GM18502 (cell line): ENCODE results near the gene CSMD2.

Experiments used
- ATAC-seq: cut with Tn5 transposase; IDR thresholded peaks from one replicate; pipeline ENCODE4 v1.9.1; 2021; ENCODE audit warnings: mild to moderate bottlenecking; ENCODE audit not compliant: unreplicated experiment, poor library complexity

CSMD2 gene

DNA sequence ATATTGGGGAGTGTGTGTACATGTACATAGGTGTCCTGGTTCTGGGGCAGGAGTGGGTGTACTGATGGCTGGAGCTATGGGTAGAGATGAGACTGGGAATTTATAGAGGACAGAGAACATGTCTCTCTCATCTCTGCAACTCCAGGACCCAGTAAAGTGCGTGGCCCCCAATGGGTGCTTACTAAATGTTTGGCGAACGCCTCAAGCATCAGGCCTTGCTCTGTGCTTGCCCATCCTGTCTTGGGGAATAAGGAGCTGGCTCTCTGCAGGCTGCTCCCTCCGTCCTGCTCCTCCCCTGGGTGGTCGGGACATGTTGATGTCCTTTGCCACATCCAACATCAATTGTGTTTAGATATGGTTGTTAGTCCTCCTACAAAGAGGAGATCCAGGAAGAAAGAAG is 530.9 kb downstream of the CSMD2 start:
- no peak for ATAC-seq

DNA sequence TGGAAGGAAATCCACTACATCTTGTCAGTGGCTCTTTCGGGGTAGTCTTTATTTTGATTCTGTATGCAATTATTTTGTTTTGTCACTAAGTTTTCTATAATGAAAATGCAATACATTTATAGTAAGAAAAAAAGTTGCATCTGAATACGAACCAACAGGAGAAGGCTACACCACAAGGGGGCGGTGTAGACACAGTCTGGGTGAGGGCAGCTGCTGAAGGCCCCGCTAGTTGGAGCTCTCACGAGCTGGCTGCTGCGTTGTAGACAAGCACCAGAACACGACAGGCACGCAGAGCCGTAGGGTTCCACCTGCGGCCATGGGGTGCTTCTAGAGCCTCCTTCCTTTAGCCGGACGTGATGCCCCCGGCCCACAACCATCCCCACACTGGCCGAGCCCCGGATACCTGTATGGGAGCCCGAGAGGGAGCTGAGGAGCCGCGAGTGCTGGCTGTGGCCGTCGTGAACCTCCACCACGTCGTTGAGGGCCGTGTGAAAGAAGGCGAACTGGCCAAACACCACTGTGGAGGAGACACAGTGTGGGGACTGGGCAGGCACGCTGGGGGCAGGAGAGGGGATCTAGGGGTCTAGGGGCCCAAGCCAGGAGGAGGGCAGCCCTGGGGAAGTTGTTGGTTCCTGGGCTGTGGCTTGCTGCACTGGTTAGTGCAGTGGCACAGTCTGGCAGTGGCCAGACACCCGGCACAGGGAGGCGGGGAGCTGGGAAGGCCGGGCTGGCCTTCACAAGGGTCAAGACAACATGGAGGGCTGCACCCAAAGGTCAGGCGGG is 531.8 kb downstream of the CSMD2 start:
- ATAC-seq: peak; percentile 54

DNA sequence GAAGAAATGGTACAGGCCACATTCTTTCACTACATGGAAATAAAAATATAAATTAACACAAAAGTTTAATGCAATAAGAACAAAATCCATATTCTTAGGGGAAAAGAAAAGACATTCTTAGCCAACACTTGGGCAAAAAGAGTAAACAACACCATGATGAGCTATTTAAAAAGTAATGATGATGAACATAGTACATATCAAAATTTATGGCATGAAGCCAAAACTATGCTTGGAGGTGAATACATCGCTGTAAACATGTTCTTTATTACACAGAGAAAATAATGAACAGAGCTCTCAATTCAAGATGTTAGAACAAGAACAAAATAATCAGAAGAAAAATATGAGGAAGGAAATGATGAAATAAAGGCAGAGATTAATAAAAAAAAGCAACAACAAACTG is 534.3 kb downstream of the CSMD2 start:
- no peak for ATAC-seq

DNA sequence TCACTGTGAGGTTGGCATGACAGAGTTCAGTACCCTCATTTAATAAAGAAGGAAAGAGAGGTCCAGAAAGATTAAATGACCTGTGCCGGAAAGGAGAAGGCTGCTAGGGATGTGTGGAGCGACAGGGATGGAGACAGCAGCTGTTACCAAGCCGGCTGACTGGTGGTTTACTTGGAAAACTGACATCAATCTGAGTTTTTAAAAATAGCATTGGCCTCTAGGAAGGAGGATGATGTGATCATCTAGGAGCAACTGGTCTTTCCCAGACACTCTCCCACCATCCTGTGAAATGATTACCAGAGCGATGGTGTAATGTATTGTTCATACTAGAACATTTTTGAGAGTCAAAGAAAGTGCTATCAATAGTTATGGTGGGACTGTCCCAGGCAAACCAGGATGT is 538.2 kb downstream of the CSMD2 start:
- ATAC-seq: no peak

DNA sequence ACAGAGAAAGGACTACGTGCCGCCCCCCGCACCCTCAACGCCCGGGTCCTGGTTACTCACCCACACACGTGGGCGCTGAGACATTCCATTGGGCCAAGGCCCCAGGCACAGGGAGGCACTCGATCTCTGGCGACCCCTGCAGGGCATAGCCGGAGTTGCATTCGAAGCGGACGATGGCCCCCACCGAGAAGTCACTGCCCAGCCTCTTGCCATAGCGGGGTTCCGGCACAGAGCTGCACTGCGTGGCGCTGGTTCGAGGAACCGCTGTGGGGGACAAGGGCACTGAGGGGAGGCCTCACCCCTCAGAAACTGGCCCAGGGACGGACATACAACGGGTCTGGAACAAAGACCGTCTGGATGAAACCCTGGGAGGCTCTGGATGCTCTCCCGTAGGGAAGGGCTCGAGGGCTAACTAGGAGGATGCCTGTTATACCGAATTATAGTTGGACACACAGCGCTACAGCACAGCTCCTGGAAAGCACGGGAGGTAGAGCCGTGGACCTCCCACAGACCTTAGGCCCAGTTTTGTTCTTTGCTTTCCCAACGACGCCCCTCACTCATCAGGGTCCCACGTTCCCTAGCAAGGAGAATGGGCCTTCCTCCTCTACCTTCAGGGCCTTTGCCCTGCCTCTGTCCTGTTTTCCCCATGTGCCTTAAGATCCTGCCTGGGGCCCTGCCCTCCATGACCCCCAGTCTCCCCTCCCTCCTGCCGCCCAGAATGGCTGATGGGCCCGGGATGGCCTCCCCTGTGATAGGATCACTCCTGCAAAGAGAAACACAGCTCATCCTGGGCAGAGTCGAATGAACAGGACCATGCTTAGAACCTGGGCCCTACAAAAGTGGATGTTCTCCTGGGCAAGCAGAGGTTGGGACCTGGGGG is 539.8 kb downstream of the CSMD2 start:
- ATAC-seq: no peak

DNA sequence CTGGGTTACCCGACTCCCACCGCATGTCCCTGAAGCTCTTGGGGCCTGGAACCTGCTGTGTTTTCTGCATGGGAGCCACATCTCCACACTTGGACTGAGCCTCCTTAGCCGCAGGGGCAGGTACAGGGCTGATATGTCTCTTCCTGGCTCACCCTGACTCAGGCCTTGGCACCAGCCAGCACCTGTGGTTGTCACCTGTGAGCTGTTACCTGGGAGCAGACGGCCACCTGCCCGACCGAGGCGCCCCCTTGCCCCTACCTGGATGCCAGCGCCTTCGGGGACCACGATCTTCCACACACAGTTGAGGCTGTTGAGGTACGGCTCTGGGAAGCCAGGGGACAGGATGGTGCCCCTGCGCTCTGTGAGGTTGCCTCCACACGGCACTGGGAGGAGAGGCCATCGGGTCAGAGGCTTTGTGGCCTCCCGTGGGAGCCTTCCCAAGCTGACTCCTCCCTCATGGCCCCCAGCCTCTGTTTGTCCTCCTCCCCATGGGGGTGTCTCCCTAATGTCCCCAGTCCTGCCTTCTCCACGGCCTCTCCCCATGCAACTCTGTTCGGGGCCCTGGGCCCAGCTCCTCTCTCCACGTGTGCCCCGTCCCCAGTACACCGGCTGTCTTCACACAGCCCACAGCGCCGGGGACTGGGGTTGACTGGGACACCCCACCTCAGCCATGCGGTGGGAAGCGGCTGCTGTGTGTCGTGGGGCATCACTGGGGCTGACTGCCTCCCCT is 540.6 kb downstream of the CSMD2 start:
- no peak for ATAC-seq

GRCh38 chr1:33623811-33624210 is 541.2 kb downstream of the CSMD2 start:
- ATAC-seq: no peak

DNA sequence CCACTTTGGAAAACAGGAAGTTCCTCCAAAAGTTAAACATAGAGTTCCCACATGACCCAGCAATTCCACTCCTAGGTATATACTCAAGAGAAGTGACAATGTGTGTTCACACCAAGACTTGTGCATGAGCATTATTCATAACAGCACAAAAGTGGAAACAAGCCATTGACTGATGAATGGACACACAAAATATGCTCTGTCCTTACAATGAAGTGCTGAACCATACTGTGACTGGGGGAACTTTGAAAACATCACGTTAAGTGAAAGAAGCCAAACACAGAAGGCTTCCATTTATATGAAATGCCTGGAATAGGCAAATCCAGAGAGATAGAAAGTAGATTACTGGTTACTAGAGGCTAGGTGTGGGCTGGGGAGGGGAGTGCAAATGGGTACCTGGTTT is 542.3 kb downstream of the CSMD2 start:
- ATAC-seq: no peak

DNA sequence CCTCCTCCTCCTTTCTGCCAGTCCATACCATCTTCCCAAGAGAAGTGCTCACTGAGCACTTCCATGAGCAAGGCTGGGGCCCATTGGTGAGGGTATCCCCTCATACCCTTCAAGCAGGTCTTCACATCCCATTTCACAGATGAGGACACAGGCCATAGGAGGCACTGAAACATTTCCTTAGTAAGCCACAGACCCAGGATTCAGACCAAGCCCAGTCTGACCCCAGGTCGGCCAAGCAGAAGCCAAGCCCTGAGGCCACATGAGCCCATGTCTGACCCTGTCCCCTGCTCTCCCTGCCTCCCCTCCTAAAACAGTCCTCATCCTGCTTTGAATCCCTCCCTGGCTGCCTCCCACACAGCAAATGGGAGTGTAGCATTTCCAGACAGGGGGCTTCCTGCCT is 546.4 kb downstream of the CSMD2 start:
- no peak for ATAC-seq

DNA sequence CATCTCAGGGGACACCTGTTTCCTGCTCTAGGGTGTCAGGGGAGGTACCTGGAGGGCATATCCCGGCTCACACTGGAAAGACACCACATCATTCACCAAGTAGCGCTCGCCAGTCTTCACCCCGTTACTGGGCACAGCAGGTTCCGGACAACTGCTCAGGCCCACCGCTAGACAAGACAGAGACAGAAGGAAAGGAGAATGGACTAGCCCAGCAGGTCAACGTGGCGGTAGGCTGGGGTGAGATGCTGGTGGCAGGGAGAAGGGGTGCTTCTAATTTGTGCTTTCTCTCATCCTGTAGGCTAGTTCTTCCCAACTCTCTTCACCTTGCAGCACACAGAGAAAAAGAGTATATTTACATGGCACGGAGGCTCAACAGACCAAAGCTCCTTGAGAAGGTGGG is 547.6 kb downstream of the CSMD2 start:
- ATAC-seq: no peak

- no peak for ATAC-seq
These were observed 548.2 kb downstream of the CSMD2 start for GRCh38 chr1:33616780-33617179.

- no peak for ATAC-seq
These were observed 549.5 kb downstream of the CSMD2 start for GRCh38 chr1:33615546-33615945.

DNA sequence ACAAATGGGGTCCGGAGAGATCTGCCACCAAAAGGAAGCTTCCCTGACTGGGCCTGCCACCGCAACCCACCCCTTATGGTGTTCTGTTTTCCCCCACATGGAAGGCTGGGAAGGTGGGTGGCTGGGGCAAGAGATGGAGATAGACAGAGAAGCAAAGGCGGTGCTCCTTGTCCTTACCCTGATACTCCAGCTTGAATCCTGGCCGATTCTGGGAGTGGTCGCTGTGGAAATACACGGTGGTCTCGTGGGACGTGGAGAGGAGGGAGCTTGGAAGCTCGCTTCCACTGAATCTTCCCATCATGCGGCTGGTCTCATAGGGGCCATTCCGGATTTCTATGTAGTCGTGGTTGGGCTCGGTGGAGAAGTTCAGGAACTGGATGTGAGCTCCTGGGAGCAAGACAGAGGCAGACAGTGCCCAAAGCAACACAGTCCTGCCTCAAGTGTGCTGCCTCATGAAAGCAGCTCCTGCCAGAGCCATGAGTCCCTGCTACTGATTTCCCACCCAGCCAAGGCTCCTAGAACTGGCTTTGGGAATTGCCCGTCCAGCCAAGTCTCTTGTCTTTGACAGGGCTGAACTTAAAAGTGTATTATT is 554.1 kb downstream of the CSMD2 start:
- ATAC-seq: no peak

GRCh38 chr1:33610391-33610790 is 554.6 kb downstream of the CSMD2 start:
- ATAC-seq: no peak

DNA sequence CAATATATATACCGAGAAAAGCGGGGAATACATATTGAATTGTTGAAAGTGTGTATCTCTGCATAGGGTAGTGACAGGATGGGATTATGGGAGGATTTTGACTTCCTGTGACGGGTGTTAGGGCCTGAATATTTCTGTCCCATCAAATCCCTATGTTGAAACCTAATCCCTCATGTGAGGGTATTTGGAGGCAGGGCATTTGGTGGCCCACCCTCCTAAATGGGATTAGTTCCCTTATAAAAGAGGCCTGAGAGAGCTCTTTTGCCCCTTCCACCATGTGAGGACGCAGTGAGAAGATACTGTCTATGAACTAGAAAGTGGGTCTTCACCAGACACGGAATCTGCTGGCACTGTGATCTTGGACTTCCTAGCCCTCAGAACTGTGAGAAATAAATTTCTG is 555.3 kb downstream of the CSMD2 start:
- ATAC-seq: no peak

GRCh38 chr1:33608825-33609400 is 556.1 kb downstream of the CSMD2 start:
- no peak for ATAC-seq

DNA sequence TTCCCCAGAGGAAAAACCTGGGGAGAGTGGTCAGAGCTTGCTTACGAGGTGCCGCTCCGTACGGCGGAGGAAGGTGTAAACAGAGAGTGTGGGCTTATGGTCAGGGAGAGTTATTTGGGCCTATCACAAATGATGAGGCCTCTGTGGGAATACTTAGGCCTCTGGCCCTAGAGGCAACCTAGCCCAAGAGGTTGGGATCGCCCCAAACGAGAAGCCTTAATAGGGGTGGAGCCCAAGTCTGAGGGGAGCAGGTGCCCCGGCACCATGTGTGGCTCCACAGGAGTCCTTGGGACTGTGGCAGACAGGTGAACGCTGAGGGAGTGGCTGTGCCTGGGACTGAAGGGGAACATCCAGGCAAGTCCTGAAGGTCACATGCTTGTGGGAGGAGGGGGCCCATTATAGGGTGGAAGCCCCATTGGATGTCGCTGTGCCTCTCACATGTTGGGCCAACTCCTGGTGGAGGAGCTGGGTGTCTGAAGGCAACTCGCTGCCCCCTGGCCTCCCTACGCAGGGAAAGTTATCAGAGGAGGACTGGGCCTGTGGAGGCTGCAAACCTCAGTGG is 557.5 kb downstream of the CSMD2 start:
- no peak for ATAC-seq

GRCh38 chr1:33606272-33606671 is 558.8 kb downstream of the CSMD2 start:
- no peak for ATAC-seq

- ATAC-seq: no peak
These were observed 562.8 kb downstream of the CSMD2 start for GRCh38 chr1:33602271-33602670.

GRCh38 chr1:33601751-33602150 is 563.3 kb downstream of the CSMD2 start:
- ATAC-seq: no peak
